ENCODE measurements around the gene EIF4E1B.
"Not testable (repeated sequence)": the region's sequence is repeated elsewhere in the genome, so short reads cannot be mapped to it uniquely, and the experiment has no call there.

The EIF4E1B gene

GRCh38 chr5:176629853-176630680 lies at the start of gene EIF4E1B, which contains the start of gene SNCB:
EIF4E1B (plus strand) TSS chr5:176630675; CDS start chr5:176642788, 12,113 bp downstream.
SNCB (minus strand) TSS chr5:176630534; CDS start chr5:176629654, 880 bp downstream.
- H3K9me3 ChIP-seq: no peaks in the 10 kb centered on the region
- DNase-seq (ENCODE audit: low spot score in 2 of 2): peak; percentile 41 to 80
- H3K4me3 ChIP-seq: peak within 1 kb of the TSS; percentile 30
- in situ Hi-C loops (cut with MboI; ENCODE audit: low sequenced_read_pairs): no loop called here
- no peaks in the 10 kb centered on the region for H3K36me3 ChIP-seq (replicated peaks)
- H3K4me1 ChIP-seq: peaks cover 3% of the 10 kb centered on the region; the same call in 1 of the 2 replicates
- H3K27me3 ChIP-seq (ENCODE audit: low read depth): peaks cover 19% of the 10 kb centered on the region

GRCh38 chr5:176581361-176581760 lies 49.1 kb upstream of the EIF4E1B start:
- in situ Hi-C loops (cut with MboI; ENCODE audit: low sequenced_read_pairs): loop anchor here (25.0 kb wide), 1 partner anchor 844 kb away; no protein-coding TSS in a partner anchor
- Histone ChIP-seq H3K4me1 (no peaks in the 10 kb centered on the region), H3K36me3 (replicated peaks) (no peaks in the 10 kb centered on the region), H3K27me3 (ENCODE audit: low read depth) (no peaks in the 10 kb centered on the region), H3K4me3 (no peak overlapping the region), H3K9me3 (0 out of 2 replicates have a peak, but pooled peaks cover 2% of the 10 kb centered on the region)
- no peak for DNase-seq (ENCODE audit: low spot score in 2 of 2)

GRCh38 chr5:176583076-176583475 lies 47.4 kb upstream of the EIF4E1B start:
- Histone ChIP-seq H3K27me3 (ENCODE audit: low read depth) (no peaks in the 10 kb centered on the region), H3K9me3 (0 out of 2 replicates have a peak, but pooled peaks cover 2% of the 10 kb centered on the region), H3K36me3 (replicated peaks) (no peaks in the 10 kb centered on the region), H3K4me3 (no peak overlapping the region), H3K4me1 (no peaks in the 10 kb centered on the region)
- in situ Hi-C loops (cut with MboI; ENCODE audit: low sequenced_read_pairs): loop anchor here (25.0 kb wide), 1 partner anchor 846 kb away; no protein-coding TSS in a partner anchor
- no peak for DNase-seq (ENCODE audit: low spot score in 2 of 2)

GRCh38 chr5:176587398-176587797 lies 43.1 kb upstream of the EIF4E1B start:
- in situ Hi-C loops (cut with MboI; ENCODE audit: low sequenced_read_pairs): loop anchor here (25.0 kb wide), 1 partner anchor 850 kb away; no protein-coding TSS in a partner anchor
- Histone ChIP-seq H3K27me3 (ENCODE audit: low read depth) (no peaks in the 10 kb centered on the region), H3K4me3 (no peak overlapping the region), H3K9me3 (0 out of 2 replicates have a peak, but pooled peaks cover 2% of the 10 kb centered on the region), H3K4me1 (no peaks in the 10 kb centered on the region), H3K36me3 (replicated peaks) (no peaks in the 10 kb centered on the region)
- no peak for DNase-seq (ENCODE audit: low spot score in 2 of 2)

- Histone ChIP-seq H3K9me3 (0 out of 2 replicates have a peak, but pooled peaks cover 2% of the 10 kb centered on the region), H3K36me3 (replicated peaks) (no peaks in the 10 kb centered on the region), H3K27me3 (ENCODE audit: low read depth) (no peaks in the 10 kb centered on the region), H3K4me3 (no peak overlapping the region), H3K4me1 (no peaks in the 10 kb centered on the region)
- DNase-seq (ENCODE audit: low spot score in 2 of 2): no peak
- in situ Hi-C loops (cut with MboI; ENCODE audit: low sequenced_read_pairs): loop anchor here (25.0 kb wide), 1 partner anchor 851 kb away; no protein-coding TSS in a partner anchor
Observed at GRCh38 chr5:176588297-176588696, 42.2 kb upstream of the EIF4E1B start.

- no peaks in the 10 kb centered on the region for H3K4me1 ChIP-seq
- no peaks in the 10 kb centered on the region for H3K27me3 ChIP-seq (ENCODE audit: low read depth)
- no peak overlapping the region for H3K4me3 ChIP-seq
- H3K36me3 ChIP-seq (replicated peaks): no peaks in the 10 kb centered on the region
- H3K9me3 ChIP-seq: 0 out of 2 replicates have a peak, but pooled peaks cover 2% of the 10 kb centered on the region
- in situ Hi-C loops (cut with MboI; ENCODE audit: low sequenced_read_pairs): loop anchor here (25.0 kb wide), 1 partner anchor 852 kb away; no protein-coding TSS in a partner anchor
- DNase-seq (ENCODE audit: low spot score in 2 of 2): no peak
Observed at GRCh38 chr5:176589039-176589769, 41.3 kb upstream of the EIF4E1B start.

GRCh38 chr5:176590035-176590717 lies 40.3 kb upstream of the EIF4E1B start:
- Histone ChIP-seq H3K4me1 (no peaks in the 10 kb centered on the region), H3K4me3 (no peak overlapping the region), H3K9me3 (no peaks in the 10 kb centered on the region), H3K27me3 (ENCODE audit: low read depth) (no peaks in the 10 kb centered on the region), H3K36me3 (replicated peaks) (no peaks in the 10 kb centered on the region)
- in situ Hi-C loops (cut with MboI; ENCODE audit: low sequenced_read_pairs): loop anchor here (25.0 kb wide), 1 partner anchor 853 kb away; no protein-coding TSS in a partner anchor
- no peak for DNase-seq (ENCODE audit: low spot score in 2 of 2)

- not testable (repeated sequence) for DNase-seq (ENCODE audit: low spot score in 2 of 2); H3K36me3 ChIP-seq (replicated peaks); H3K27me3 ChIP-seq (ENCODE audit: low read depth); H3K4me1 ChIP-seq; H3K9me3 ChIP-seq; H3K4me3 ChIP-seq
- in situ Hi-C loops (cut with MboI; ENCODE audit: low sequenced_read_pairs): loop anchor here (25.0 kb wide), 1 partner anchor 854 kb away; no protein-coding TSS in a partner anchor
Observed at GRCh38 chr5:176591667-176592066, 38.8 kb upstream of the EIF4E1B start.

- no peaks in the 10 kb centered on the region for H3K36me3 ChIP-seq (replicated peaks)
- DNase-seq (ENCODE audit: low spot score in 2 of 2): no peak
- in situ Hi-C loops (cut with MboI; ENCODE audit: low sequenced_read_pairs): loop anchor here (25.0 kb wide), 1 partner anchor 855 kb away; no protein-coding TSS in a partner anchor
- no peaks in the 10 kb centered on the region for H3K4me1 ChIP-seq
- H3K27me3 ChIP-seq (ENCODE audit: low read depth): no peaks in the 10 kb centered on the region
- no peak overlapping the region for H3K4me3 ChIP-seq
- no peaks in the 10 kb centered on the region for H3K9me3 ChIP-seq
Observed at GRCh38 chr5:176592573-176592972, 37.9 kb upstream of the EIF4E1B start.

GRCh38 chr5:176593273-176593869 lies 37.1 kb upstream of the EIF4E1B start:
- H3K9me3 ChIP-seq: no peaks in the 10 kb centered on the region
- H3K36me3 ChIP-seq (replicated peaks): no peaks in the 10 kb centered on the region
- H3K27me3 ChIP-seq (ENCODE audit: low read depth): no peaks in the 10 kb centered on the region
- no peak for DNase-seq (ENCODE audit: low spot score in 2 of 2)
- H3K4me3 ChIP-seq: no peak overlapping the region
- in situ Hi-C loops (cut with MboI; ENCODE audit: low sequenced_read_pairs): loop anchor here (25.0 kb wide), 1 partner anchor 856 kb away; no protein-coding TSS in a partner anchor
- H3K4me1 ChIP-seq: no peaks in the 10 kb centered on the region

- Histone ChIP-seq H3K4me1 (no peaks in the 10 kb centered on the region), H3K27me3 (ENCODE audit: low read depth) (no peaks in the 10 kb centered on the region), H3K9me3 (no peaks in the 10 kb centered on the region), H3K4me3 (no peak overlapping the region), H3K36me3 (replicated peaks) (no peaks in the 10 kb centered on the region)
- in situ Hi-C loops (cut with MboI; ENCODE audit: low sequenced_read_pairs): loop anchor here (25.0 kb wide), 1 partner anchor 857 kb away; no protein-coding TSS in a partner anchor
- no peak for DNase-seq (ENCODE audit: low spot score in 2 of 2)
Observed at GRCh38 chr5:176594554-176594953, 35.9 kb upstream of the EIF4E1B start.

GRCh38 chr5:176595386-176595943 lies 35.0 kb upstream of the EIF4E1B start:
- DNase-seq (ENCODE audit: low spot score in 2 of 2): no peak
- no peak overlapping the region for H3K4me3 ChIP-seq
- H3K27me3 ChIP-seq (ENCODE audit: low read depth): no peaks in the 10 kb centered on the region
- H3K4me1 ChIP-seq: no peaks in the 10 kb centered on the region
- in situ Hi-C loops (cut with MboI; ENCODE audit: low sequenced_read_pairs): loop anchor here (25.0 kb wide), 1 partner anchor 858 kb away; no protein-coding TSS in a partner anchor
- no peaks in the 10 kb centered on the region for H3K9me3 ChIP-seq
- H3K36me3 ChIP-seq (replicated peaks): no peaks in the 10 kb centered on the region
